ENCODE measurements around the gene CST2.
"Not testable (repeated sequence)": the region's sequence is repeated elsewhere in the genome, so short reads cannot be mapped to it uniquely, and the experiment has no call there.

CST2 gene, protein sequence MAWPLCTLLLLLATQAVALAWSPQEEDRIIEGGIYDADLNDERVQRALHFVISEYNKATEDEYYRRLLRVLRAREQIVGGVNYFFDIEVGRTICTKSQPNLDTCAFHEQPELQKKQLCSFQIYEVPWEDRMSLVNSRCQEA

DNA sequence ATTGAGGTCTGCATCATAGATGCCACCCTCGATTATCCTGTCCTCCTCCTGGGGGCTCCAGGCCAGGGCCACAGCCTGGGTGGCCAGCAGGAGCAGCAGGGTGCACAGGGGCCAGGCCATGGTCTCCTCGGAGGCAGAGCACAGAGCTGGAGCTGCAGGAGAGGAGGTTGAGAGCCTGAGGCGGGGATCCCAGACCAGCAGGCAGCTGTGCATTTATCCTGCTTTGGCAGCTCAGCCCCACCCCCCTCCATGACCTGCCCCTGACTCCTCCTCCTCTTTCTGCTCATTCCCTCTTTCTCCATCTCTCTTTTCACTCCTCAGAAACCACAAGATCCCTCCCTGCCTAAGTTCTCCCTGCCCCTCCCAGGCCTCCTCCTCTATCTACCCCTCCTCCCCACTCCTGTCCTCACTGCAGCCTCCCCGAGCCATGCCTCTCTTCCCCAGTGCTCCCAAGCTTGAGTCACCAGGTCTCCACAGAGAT lies at the start of gene CST2:
CST2 (minus strand) TSS at position 189 of the 481 bp plus-strand sequence; CDS start at position 120, 69 bp downstream.
- DNase-seq = no peak

DNA sequence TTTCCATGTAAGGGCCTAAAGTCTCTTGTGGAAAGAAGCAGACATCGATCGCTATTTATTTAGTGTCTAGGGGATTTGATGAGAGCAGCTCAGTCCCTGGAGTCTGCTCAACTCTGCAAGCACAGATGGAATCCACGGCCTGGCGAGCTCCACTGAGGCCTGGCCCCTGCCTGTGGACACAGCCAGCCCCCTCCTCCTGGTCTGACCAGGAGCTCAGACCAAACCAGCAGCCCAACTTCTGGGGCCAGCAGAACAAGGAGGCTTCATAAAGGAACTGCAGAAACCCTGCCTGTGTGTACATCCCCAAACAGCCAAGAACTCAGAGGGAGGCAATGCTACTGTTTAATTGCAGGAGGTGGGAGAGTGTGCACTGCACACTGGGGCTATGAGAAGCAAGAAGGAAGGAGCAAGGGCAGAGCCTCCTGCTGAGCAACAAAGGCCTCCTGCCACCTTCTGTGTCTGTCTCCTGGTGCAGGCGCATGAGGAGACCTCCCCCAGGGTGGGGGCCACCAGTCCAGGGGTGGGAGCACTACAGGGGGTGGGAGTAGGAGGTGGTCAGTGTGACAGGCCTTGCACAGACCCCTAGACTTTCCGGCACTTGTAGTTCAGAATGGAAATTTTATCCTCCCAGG lies 49.2 kb upstream of the CST2 start:
- no peak for DNase-seq

DNA sequence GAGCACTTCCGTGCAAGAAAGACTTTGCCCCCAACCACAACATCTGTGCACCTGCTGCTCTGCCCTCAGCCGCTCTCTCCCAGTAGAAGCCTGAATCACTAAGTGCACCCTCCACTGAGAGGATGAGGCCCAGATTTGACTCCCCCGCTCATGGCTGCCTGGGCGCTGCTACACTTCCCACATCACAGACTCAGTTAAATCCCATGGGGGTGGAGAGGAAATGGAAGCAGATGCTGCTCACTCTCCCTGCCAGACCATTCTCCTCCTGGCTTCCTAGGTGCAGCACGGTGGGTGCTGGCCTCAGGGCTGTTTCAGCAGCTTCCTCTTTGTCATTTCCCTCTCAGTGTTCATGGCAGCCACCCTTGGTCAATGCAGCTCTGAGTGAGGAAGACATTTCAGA lies 48.2 kb upstream of the CST2 start:
- peak in 1 of 6 experiments; percentile 12 for DNase-seq

DNA sequence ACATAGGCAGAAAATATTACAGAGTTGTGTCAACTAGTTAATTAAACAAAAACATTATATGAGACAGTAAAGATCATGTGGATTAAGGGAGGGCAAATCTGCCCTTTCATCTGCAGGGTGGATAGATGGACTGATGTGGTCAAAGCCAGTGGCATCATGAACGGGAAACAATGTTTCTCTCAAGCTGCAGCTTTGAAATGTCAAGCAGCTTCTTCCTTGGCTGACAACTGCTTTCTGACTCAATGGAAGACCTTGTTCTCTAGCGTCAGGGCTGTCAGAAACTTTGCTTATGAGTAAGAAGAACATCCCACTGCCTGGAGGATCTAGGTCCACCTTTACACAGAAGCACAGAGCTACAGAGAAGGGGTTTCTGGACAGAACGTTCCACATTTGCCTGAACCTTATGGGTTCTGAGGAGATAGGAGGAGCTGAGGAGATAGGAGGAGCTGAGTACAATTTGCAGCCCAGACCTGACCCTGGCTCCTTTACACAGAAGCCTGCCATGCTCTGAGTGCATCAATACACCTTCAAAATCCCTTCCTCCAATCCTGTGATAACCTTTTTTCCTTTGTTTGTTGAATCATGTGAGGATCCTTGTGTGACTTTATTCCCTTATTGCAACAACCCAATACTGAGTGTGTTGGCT lies 47.0 kb upstream of the CST2 start:
- peak in 2 of 6 experiments; percentile 36 to 39 for DNase-seq

DNA sequence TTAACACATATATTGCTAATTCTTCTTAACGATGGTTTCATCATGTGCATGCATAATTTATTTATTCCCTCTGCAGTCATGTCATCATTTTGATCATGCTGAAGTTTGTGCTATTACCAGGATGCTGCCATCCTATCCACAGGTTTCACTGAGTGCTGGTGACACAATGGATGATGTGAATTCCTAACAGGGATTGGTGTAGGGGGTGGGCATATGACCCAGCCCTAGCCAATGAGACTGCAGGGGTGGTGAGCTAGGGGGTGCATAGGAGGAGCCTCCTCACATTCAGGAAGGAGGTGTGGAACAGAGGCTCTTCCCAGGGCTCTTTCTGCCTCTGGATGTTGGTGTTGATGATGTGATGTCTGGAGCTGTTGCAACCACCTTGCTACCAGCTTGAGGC lies 45.5 kb upstream of the CST2 start:
- DNase-seq = no peak

DNA sequence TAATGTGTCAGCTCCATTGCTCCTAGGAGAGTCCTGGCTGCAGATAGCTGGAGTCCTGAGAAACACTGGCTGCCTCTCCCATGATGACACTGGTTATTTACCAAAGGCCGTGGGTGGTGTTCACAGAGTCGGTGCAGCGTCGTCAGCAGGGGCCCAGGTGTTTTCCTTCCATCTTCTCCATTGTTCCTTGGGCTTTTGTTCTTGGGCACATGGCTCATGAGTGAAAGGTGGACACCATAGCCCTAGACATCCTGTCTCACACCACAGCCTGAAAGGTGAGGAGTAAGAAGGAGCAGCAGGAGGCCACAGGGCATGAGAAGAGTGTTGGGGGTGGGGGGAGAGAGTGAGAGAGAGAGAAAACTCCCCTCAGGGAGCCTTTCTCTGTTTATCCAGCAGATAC lies 43.9 kb upstream of the CST2 start:
- no peak for DNase-seq

DNA sequence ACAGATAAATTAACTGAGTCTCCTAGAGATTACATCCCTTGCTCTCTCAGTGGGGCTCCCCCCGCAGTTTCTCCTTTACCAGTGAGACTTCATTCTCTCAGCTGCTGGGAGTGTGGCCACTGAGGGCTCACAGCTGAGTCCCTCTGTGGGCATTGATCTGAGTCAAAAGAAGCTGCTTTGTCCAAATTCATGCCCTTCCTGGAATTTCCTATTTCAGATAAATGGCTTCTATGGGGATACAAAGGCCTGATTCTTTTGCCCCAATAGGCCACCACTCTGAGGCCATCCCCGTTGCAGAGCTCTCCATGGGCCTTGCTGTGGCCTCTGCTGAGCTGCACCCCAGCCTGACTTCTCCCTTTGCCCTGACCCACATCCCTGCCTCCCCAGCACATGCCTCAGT lies 43.0 kb upstream of the CST2 start:
- DNase-seq = no peak

DNA sequence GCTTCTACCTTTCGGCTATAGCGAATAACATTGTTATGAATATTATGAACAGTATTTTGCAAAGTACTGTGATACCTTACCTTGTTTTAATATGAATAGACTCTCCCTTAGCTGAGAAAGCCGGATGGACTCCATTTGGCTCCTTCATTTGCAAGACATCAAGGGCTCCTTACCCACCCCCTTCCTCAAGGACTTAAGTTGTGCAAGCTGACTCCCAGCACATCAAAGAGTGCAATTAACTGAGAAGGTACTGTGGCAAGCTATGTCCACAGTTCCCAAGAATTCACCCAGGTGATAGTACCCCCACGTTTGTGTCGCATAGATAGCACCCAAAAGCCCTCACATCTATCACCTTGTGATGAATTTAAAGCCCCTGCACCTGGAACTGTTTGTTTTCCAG lies 41.8 kb upstream of the CST2 start:
- DNase-seq = no peak

DNA sequence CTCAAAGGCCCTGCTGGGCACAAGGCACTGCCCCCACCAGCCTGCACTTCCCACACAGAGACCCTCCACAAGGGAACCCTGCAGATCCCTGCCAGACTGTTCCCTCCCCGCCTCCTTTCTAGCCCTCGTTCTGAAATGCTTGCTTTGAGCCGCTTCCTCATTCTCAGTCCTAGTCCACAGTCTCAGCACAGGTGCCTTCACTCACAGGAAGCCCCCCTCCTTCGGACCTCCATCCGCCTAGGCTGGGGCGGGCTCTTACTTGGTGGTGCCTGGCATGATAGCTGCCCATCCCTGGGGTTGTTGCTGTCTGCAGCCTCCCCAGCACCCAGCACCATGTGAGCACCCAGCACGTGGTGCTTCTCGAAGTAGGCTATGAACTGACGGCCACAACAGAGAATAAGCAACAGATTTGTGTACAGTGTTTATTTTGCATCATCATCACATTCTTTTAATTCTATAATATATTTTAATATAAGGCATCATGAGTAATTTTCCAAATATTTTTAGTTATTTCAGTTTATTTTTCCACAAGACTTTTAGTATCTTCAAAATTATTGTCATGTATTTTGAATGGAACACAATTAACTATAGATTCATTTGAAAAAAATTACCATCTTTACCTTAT lies 40.7 kb upstream of the CST2 start:
- no peak for DNase-seq

DNA sequence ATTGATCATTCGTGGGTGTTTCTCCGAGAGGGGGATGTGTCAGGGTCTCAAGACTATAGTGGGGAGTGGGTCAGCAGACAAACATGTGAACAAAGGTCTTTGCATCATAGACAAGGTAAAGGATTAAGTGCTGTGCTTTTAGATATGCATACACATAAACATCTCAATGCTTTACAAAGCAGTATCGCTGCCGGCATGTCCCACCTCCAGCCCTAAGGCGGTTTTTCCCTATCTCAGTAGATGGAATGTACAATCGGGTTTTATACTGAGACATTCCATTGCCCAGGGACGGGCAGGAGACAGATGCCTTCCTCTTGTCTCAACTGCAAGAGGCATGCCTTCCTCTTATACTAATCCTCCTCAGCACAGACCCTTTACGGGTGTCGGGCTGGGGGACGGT lies 34.2 kb upstream of the CST2 start:
- not testable (repeated sequence) for DNase-seq

DNA sequence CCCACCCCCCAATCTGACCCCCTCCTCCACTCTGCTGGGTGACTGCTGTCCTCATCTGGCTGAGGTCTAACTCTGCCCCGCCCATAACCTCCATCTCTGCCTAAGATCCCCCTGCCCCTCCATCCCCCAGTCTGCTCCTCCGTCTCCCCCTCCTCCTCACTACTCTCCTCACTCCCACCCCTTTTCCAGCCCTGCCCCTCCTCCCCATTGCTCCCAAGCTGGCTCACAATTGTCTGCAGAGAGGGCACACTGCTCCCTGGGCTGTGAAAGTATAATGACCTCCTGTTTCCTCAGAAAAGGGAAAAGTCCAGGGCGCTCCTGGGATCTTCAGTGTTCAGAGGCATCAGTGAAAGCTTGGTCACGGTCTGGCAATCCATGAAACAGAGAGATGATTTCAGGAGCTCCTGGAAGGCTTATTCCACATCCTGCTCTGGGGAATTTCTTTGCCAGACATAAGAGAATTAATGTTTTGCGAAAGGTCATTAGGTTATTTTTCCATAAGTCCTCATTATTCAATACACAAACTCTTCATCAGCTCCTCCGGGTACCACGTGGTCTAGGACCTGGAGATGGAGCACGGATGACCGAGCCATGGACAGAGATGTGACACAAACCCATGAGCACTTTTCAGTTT lies 31.6 kb upstream of the CST2 start:
- no peak for DNase-seq

DNA sequence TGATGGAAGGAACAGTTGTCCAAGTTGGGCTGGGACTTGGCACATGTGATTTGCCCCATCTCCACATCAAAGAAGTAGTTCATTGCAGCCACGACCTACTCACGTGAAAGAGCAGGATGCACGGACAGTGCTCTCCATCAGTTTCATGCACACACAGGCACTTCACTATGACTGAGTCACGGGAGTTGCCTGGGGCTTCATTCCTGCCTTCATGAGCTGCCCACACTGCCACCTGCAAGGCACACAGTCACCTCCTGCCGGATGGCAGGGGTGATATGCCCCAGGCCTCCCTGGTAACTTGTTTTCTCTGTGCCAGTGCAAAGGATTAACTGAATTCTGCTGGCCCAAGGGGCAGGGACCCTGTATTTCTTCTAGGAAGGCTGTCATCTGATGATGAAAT lies 30.2 kb upstream of the CST2 start:
- DNase-seq = no peak

DNA sequence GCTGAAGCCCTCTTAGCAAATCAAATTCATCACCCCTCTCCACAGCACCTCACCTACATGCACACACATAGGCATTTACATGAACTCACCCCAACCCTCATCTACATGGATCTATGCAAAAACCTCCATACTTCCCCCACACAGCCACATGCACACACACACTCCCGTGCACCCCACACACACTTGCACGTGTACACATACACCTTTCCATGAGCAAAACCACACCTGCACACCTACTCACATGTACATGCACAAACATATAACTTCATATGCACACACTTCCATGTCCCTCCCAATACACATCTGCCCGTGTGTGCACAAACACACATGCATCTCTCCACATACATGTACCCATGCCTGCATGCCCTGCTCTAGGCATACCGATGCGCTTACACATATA lies 29.7 kb upstream of the CST2 start:
- DNase-seq = no peak

DNA sequence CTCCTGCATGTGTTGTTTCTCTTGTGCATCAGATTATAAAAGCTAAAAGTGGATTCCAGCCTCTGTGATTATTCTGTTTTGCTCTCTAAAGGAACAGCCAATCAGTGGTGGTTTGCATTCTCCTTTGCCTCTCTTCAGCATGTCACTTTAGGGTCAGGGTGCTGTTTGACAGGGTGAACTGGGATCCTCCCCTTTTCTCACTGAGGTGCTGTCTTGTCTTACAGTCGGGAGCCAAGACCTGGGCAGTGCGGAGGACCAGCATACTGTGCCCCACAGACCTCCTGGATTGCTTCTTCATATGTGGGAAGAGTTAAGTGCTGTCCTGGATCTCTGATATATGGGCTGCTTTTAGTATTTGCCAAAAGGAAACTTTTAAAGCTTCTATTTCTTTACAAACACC lies 15.2 kb upstream of the CST2 start:
- no peak for DNase-seq

DNA sequence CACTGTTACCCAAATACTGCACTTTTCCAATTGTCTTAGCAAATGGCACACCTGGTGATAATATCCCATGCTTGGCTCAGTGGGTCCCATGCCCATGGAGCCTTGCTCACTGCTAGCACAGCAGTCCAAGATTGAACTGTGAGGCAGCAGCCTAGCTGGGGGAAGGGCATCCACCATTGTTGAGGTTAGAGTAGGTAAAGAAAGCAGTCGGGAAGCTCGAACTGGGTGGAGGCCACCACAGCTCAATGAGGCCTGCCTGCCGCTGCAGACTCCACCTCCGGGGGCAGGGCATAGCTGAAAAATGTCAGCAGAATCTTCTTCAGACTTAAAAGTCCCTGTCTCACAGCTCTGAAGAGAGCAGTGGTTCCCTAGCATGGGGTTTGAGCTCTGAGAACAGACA lies 9.2 kb upstream of the CST2 start:
- DNase-seq = no peak

DNA sequence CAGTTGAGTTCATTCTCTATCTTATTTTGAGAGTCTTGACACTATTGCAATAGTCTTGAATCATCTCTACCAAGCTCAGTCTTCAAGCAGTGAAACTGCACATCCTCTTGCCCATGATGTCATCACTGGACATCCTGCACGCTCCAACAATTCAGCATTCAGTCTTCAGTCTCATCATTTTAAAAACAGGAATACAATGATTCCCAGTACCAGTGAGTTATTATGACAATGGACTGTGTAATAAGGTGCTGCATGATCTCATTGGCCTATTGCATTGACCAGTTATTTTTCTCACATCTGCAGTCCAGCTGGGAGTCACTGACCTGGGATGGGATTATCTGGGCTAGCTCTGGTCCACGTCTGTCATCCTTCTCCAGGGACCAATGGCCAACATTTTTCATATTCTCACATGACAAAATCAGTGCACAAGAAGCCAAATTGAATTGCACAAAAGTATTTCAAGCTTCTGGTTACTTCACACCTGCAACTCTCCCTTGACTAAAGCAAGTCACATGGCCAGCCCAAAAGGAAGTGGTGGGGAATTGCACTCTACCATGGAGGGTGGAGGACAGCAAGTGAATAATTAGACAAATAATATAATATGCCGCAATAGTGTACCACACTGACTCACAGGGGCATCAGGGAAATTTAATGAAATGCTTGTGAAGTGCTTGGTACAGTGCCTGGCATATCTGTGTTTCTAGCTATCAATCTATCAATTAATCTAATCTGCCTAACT lies 6.4 kb upstream of the CST2 start:
- no peak for DNase-seq

DNA sequence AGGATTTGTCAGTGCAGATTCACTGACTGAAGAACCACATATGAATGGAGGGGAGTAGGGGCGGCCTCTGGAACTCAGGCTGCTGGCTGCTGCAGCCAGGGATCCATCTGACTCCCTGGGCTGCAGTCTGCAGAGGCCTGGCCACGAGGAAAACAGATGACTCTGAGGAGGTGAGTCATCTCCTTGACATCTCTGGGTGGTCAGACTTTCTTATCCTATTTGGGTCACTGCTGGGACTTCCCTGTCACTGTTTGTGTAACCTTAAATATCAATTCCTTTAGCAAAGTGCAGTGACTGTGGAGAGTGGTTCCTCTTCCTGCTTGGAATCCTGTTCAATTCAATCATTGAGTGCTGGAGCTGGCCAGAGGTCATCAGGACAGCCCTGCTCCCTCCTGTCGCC lies 5.4 kb upstream of the CST2 start:
- not testable (repeated sequence) for DNase-seq

DNA sequence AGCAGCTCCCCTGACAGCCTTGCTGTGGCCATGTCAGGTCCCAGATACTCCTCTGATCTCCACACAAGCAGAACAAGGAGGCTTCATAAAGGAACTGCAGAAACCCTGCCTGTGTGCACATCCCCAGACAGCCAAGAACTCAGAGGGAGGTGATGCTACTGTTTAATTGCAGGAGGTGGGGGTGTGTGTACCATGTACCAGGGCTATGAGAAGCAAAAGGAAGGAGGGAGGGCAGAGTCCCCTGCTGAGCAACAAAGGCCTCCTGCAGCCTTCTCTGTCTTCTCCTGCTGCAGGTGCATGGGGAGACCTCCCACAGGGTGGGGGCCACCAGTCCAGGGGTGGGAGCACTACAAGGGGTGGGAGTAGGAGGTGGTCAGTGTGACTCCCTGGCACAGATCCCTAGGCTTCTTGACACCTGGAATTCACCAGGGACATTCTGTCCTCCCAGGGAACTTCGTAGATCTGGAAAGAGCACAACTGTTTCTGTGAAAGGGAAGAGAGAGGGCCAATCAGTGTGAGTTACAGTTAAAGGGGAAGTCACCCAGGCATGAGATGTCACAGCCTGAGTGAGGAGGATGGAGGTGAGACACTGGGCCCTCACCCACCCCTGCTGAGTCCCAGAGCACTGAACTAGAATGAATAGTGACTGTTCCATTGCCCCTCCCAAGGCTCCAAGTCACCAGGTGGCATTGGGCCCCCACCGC lies 2.8 kb downstream of the CST2 start:
- no peak for DNase-seq

DNA sequence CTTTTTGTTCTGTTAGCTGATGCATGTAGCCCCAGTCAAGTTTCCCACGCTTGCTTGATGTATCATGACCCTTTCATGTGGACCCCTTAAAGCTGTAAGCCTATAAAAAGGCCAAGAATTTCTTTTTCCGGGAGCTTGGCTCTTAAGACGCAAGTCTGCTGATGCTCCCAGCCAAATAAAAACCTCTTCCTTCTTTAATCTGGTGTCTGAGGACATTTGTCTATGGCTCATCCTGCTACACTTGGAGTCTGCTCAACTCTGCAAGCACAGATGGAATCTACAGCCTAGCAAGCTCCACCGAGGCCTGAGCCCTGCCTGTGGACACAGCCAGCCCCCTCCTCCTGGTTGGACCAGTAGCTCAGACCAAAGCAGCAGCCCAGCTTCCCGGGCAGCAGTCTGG lies 3.4 kb downstream of the CST2 start:
- no peak for DNase-seq

DNA sequence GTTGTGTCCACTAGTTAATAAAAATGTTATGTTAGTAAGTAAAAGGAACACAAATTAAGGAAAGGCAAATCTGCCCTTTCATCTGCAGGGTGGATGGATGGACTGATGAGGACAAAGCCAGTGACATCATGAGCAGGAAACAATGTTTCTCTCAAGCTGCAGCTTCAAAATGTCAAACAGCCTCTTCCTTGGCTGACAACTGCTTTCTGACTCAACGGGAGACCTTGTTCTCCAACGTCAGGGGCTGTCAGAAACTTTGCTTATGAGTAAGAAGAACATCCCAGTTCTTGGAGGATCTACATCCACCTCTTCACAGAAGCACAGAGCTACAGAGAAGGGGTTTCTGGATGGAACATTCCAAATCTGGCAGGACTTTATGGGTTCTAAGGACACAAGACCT lies 6.0 kb downstream of the CST2 start:
- no peak for DNase-seq

DNA sequence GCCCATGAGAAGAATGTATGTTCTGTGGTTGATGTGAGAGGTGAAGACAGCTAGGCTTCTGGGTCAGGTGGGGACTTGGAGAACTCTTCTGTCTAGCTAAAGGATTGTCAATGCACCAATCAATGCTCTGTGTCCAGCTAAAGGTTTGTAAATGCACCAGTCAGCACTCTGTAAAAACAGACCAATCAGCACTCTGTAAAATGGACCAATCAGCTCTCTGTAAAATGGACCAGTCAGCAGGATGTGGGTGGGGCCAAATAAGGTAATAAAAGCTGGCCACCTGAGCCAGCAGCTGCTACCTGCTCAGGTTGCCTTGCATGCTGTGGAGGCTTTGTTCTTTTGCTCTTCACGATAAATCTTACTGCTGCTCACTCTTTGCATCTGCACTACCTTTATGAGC lies 15.0 kb downstream of the CST2 start:
- DNase-seq = not testable (repeated sequence)

DNA sequence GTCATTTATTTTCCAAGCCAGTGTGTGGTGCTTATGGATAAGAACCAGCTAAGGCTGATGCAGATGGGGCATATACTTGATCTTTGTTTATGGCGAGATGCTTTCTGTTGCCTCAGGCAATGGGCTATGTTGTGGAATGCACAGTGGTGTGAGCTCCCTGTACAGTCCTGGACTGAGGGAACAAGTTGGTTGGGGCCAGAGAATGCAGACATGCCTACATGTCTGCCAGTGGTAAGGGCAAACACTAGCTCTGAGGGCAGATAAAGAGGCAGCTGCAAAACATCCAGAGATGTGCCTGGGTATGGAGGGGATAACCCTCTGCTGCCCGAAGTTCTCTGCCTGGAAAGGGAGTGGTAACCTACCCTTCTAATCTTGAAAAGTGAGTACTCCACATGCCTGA lies 16.2 kb downstream of the CST2 start:
- DNase-seq = not testable (repeated sequence)

Measured in stimulated activated naive CD4-positive, alpha-beta T cell (primary cell).